ENCODE results near the gene HDAC8. TPM values are rescaled to one million over a fixed set of nuclear protein-coding genes. Genes with fewer than 3 reads are reported as not detected.
"Not testable (repeated sequence)": the region's sequence is repeated elsewhere in the genome, so short reads cannot be mapped to it uniquely, and the experiment has no call there.

HDAC8 gene
- total RNA-seq, 1 donor from 2014 or later: 21.4 TPM

- Histone ChIP-seq H3K27ac (ENCODE audit: low read depth, low read length) (no peak overlapping the region), H3K9ac (ENCODE audit: low read depth in 1 of 3, low read length in 3 of 3) (no peak overlapping the region), H3K27me3 (ENCODE audit: control insufficient read depth in 3 of 3, insufficient read depth in 3 of 3, low read length in 3 of 3) (no peaks in the 10 kb centered on the region), H3K36me3 (ENCODE audit: control insufficient read depth in 3 of 3, insufficient read depth in 3 of 3, low read length in 3 of 3) (peaks cover 0 to 4% (median 3%) of the 10 kb centered on the region in 3 donors), H3K9me3 (ENCODE audit: control insufficient read depth in 3 of 3, low read length in 3 of 3) (no peaks in the 10 kb centered on the region), H3K4me1 (ENCODE audit: control insufficient read depth in 3 of 3, insufficient read depth in 3 of 3, low read length in 3 of 3) (peaks cover 3 to 8% (median 3%) of the 10 kb centered on the region in 3 donors), H3K4me3 (ENCODE audit: low read length in 3 of 3) (no peak overlapping the region)
Observed at GRCh38 chrX:72576141-72576894, 3.7 kb upstream of the HDAC8 start.

GRCh38 chrX:72573158-72573511 is 492 bp upstream of the HDAC8 start:
- H3K27ac ChIP-seq (ENCODE audit: low read depth, low read length): no peak overlapping the region
- H3K36me3 ChIP-seq (ENCODE audit: control insufficient read depth in 3 of 3, insufficient read depth in 3 of 3, low read length in 3 of 3): peaks cover 2 to 8% (median 6%) of the 10 kb centered on the region in 3 donors
- no peaks in the 10 kb centered on the region for H3K9me3 ChIP-seq (ENCODE audit: control insufficient read depth in 3 of 3, low read length in 3 of 3)
- H3K9ac ChIP-seq (ENCODE audit: low read depth in 1 of 3, low read length in 3 of 3): peak overlapping the region in 1 of 3 donors; percentile 72
- peaks cover 3 to 8% (median 3%) of the 10 kb centered on the region in 3 donors for H3K4me1 ChIP-seq (ENCODE audit: control insufficient read depth in 3 of 3, insufficient read depth in 3 of 3, low read length in 3 of 3)
- H3K4me3 ChIP-seq (ENCODE audit: low read length in 3 of 3): peak overlapping the region; percentile 62 to 91 (median 85)
- H3K27me3 ChIP-seq (ENCODE audit: control insufficient read depth in 3 of 3, insufficient read depth in 3 of 3, low read length in 3 of 3): no peaks in the 10 kb centered on the region

- H3K9ac ChIP-seq (ENCODE audit: low read depth in 1 of 3, low read length in 3 of 3): no peak overlapping the region
- H3K4me1 ChIP-seq (ENCODE audit: control insufficient read depth in 3 of 3, insufficient read depth in 3 of 3, low read length in 3 of 3): peaks cover 3 to 5% (median 3%) of the 10 kb centered on the region in 3 donors
- no peaks in the 10 kb centered on the region for H3K27me3 ChIP-seq (ENCODE audit: control insufficient read depth in 3 of 3, insufficient read depth in 3 of 3, low read length in 3 of 3)
- H3K36me3 ChIP-seq (ENCODE audit: control insufficient read depth in 3 of 3, insufficient read depth in 3 of 3, low read length in 3 of 3): peaks cover 6 to 21% (median 13%) of the 10 kb centered on the region in 3 donors
- H3K9me3 ChIP-seq (ENCODE audit: control insufficient read depth in 3 of 3, low read length in 3 of 3): no peaks in the 10 kb centered on the region
- no peak overlapping the region for H3K4me3 ChIP-seq (ENCODE audit: low read length in 3 of 3)
- no peak overlapping the region for H3K27ac ChIP-seq (ENCODE audit: low read depth, low read length)
Observed at GRCh38 chrX:72569786-72570185, 2.9 kb downstream of the HDAC8 start.

GRCh38 chrX:72568406-72569092 is 4.1 kb downstream of the HDAC8 start:
- H3K27me3 ChIP-seq (ENCODE audit: control insufficient read depth in 3 of 3, insufficient read depth in 3 of 3, low read length in 3 of 3): no peaks in the 10 kb centered on the region
- no peaks in the 10 kb centered on the region for H3K9me3 ChIP-seq (ENCODE audit: control insufficient read depth in 3 of 3, low read length in 3 of 3)
- H3K4me3 ChIP-seq (ENCODE audit: low read length in 3 of 3): no peak overlapping the region
- H3K4me1 ChIP-seq (ENCODE audit: control insufficient read depth in 3 of 3, insufficient read depth in 3 of 3, low read length in 3 of 3): peaks cover 3 to 5% (median 3%) of the 10 kb centered on the region in 3 donors
- no peak overlapping the region for H3K9ac ChIP-seq (ENCODE audit: low read depth in 1 of 3, low read length in 3 of 3)
- H3K36me3 ChIP-seq (ENCODE audit: control insufficient read depth in 3 of 3, insufficient read depth in 3 of 3, low read length in 3 of 3): peaks cover 6 to 21% (median 13%) of the 10 kb centered on the region in 3 donors
- H3K27ac ChIP-seq (ENCODE audit: low read depth, low read length): no peak overlapping the region

GRCh38 chrX:72566448-72566847 is 6.2 kb downstream of the HDAC8 start:
- no peaks in the 10 kb centered on the region for H3K4me1 ChIP-seq (ENCODE audit: control insufficient read depth in 3 of 3, insufficient read depth in 3 of 3, low read length in 3 of 3)
- H3K4me3 ChIP-seq (ENCODE audit: low read length in 3 of 3): no peak overlapping the region
- peaks cover 6 to 21% (median 13%) of the 10 kb centered on the region in 3 donors for H3K36me3 ChIP-seq (ENCODE audit: control insufficient read depth in 3 of 3, insufficient read depth in 3 of 3, low read length in 3 of 3)
- no peaks in the 10 kb centered on the region for H3K27me3 ChIP-seq (ENCODE audit: control insufficient read depth in 3 of 3, insufficient read depth in 3 of 3, low read length in 3 of 3)
- no peaks in the 10 kb centered on the region for H3K9me3 ChIP-seq (ENCODE audit: control insufficient read depth in 3 of 3, low read length in 3 of 3)
- no peak overlapping the region for H3K9ac ChIP-seq (ENCODE audit: low read depth in 1 of 3, low read length in 3 of 3)
- no peak overlapping the region for H3K27ac ChIP-seq (ENCODE audit: low read depth, low read length)

- not testable (repeated sequence) for H3K4me1 ChIP-seq (ENCODE audit: control insufficient read depth in 3 of 3, insufficient read depth in 3 of 3, low read length in 3 of 3); H3K36me3 ChIP-seq (ENCODE audit: control insufficient read depth in 3 of 3, insufficient read depth in 3 of 3, low read length in 3 of 3); H3K9me3 ChIP-seq (ENCODE audit: control insufficient read depth in 3 of 3, low read length in 3 of 3); H3K27ac ChIP-seq (ENCODE audit: low read depth, low read length); H3K27me3 ChIP-seq (ENCODE audit: control insufficient read depth in 3 of 3, insufficient read depth in 3 of 3, low read length in 3 of 3); H3K9ac ChIP-seq (ENCODE audit: low read depth in 1 of 3, low read length in 3 of 3); H3K4me3 ChIP-seq (ENCODE audit: low read length in 3 of 3)
Observed at GRCh38 chrX:72559655-72560054, 13.0 kb downstream of the HDAC8 start.

- Histone ChIP-seq H3K9me3 (ENCODE audit: control insufficient read depth in 3 of 3, low read length in 3 of 3) (no peaks in the 10 kb centered on the region), H3K9ac (ENCODE audit: low read depth in 1 of 3, low read length in 3 of 3) (no peak overlapping the region), H3K27ac (ENCODE audit: low read depth, low read length) (no peak overlapping the region), H3K27me3 (ENCODE audit: control insufficient read depth in 3 of 3, insufficient read depth in 3 of 3, low read length in 3 of 3) (no peaks in the 10 kb centered on the region), H3K36me3 (ENCODE audit: control insufficient read depth in 3 of 3, insufficient read depth in 3 of 3, low read length in 3 of 3) (no peaks in the 10 kb centered on the region), H3K4me3 (ENCODE audit: low read length in 3 of 3) (no peak overlapping the region), H3K4me1 (ENCODE audit: control insufficient read depth in 3 of 3, insufficient read depth in 3 of 3, low read length in 3 of 3) (no peaks in the 10 kb centered on the region)
Observed at GRCh38 chrX:72554448-72555140, 18.0 kb downstream of the HDAC8 start.

- not testable (repeated sequence) for H3K9ac ChIP-seq (ENCODE audit: low read depth in 1 of 3, low read length in 3 of 3); H3K4me3 ChIP-seq (ENCODE audit: low read length in 3 of 3); H3K4me1 ChIP-seq (ENCODE audit: control insufficient read depth in 3 of 3, insufficient read depth in 3 of 3, low read length in 3 of 3); H3K36me3 ChIP-seq (ENCODE audit: control insufficient read depth in 3 of 3, insufficient read depth in 3 of 3, low read length in 3 of 3); H3K27me3 ChIP-seq (ENCODE audit: control insufficient read depth in 3 of 3, insufficient read depth in 3 of 3, low read length in 3 of 3); H3K9me3 ChIP-seq (ENCODE audit: control insufficient read depth in 3 of 3, low read length in 3 of 3); H3K27ac ChIP-seq (ENCODE audit: low read depth, low read length)
Observed at GRCh38 chrX:72552443-72552842, 20.2 kb downstream of the HDAC8 start.

GRCh38 chrX:72545990-72546389 is 26.7 kb downstream of the HDAC8 start:
- no peaks in the 10 kb centered on the region for H3K9me3 ChIP-seq (ENCODE audit: control insufficient read depth in 3 of 3, low read length in 3 of 3)
- peaks cover 0 to 6% (median 2%) of the 10 kb centered on the region in 3 donors for H3K36me3 ChIP-seq (ENCODE audit: control insufficient read depth in 3 of 3, insufficient read depth in 3 of 3, low read length in 3 of 3)
- no peak overlapping the region for H3K9ac ChIP-seq (ENCODE audit: low read depth in 1 of 3, low read length in 3 of 3)
- no peak overlapping the region for H3K4me3 ChIP-seq (ENCODE audit: low read length in 3 of 3)
- H3K4me1 ChIP-seq (ENCODE audit: control insufficient read depth in 3 of 3, insufficient read depth in 3 of 3, low read length in 3 of 3): no peaks in the 10 kb centered on the region
- no peaks in the 10 kb centered on the region for H3K27me3 ChIP-seq (ENCODE audit: control insufficient read depth in 3 of 3, insufficient read depth in 3 of 3, low read length in 3 of 3)
- H3K27ac ChIP-seq (ENCODE audit: low read depth, low read length): no peak overlapping the region

- H3K27ac ChIP-seq (ENCODE audit: low read depth, low read length): no peak overlapping the region
Observed at GRCh38 chrX:72540318-72540717, 32.3 kb downstream of the HDAC8 start.

More at GRCh38 chrX:72540318-72540717, 32.3 kb downstream of the HDAC8 start:
- Histone ChIP-seq H3K36me3 (ENCODE audit: control insufficient read depth in 3 of 3, insufficient read depth in 3 of 3, low read length in 3 of 3) (peaks cover 0 to 6% (median 2%) of the 10 kb centered on the region in 3 donors), H3K4me1 (ENCODE audit: control insufficient read depth in 3 of 3, insufficient read depth in 3 of 3, low read length in 3 of 3) (peaks cover 7 to 11% (median 10%) of the 10 kb centered on the region in 3 donors), H3K27me3 (ENCODE audit: control insufficient read depth in 3 of 3, insufficient read depth in 3 of 3, low read length in 3 of 3) (no peaks in the 10 kb centered on the region), H3K4me3 (ENCODE audit: low read length in 3 of 3) (no peak overlapping the region), H3K9me3 (ENCODE audit: control insufficient read depth in 3 of 3, low read length in 3 of 3) (no peaks in the 10 kb centered on the region), H3K9ac (ENCODE audit: low read depth in 1 of 3, low read length in 3 of 3) (no peak overlapping the region)
